ENCODE results near the gene SAMHD1. TPM values are rescaled to one million over a fixed set of nuclear protein-coding genes. Genes with fewer than 3 reads are reported as not detected.

The SAMHD1 gene
- total RNA-seq, 3 donors from 2014 or later (not counting 1 experiment from before 2014, with no cell fraction given) = 237 to 279 (median 270) TPM

DNA sequence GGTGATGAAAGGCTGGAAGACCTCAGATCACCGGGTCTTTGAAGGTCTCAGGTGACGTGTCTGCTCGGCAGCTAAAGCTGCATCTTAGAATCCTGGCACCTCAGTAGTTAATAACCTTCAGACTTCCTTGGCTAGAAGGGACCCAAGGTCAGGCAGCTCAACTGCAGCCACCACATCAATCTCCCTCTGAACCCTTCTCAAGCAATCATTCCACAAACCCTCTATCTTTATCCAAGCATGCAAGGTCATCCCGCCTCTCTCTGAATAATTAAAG is 92.3 kb downstream of the SAMHD1 start:
- Histone ChIP-seq H3K27me3 (ENCODE audit: control insufficient read depth, insufficient read depth, low read length) (peaks cover 2% of the 10 kb centered on the region), H3K36me3 (ENCODE audit: control insufficient read depth, insufficient read depth, low read length) (no peaks in the 10 kb centered on the region), H3K4me3 (ENCODE audit: low read length) (no peak overlapping the region), H3K4me1 (ENCODE audit: control insufficient read depth, insufficient read depth, low read length) (peaks cover 22% of the 10 kb centered on the region), H3K9me3 (ENCODE audit: control insufficient read depth, insufficient read depth, low read length) (no peaks in the 10 kb centered on the region), H3K27ac (ENCODE audit: low read length) (no peak overlapping the region)
- Mint-ChIP-seq H3K27me3 (ENCODE audit: low read depth in 2 of 2) (no peaks in the 10 kb centered on the region), H3K27ac (no peak overlapping the region), H3K4me3 (no peak overlapping the region), H3K4me1 (peaks cover 0 to 16% of the 10 kb centered on the region in 2 donors), H3K36me3 (no peaks in the 10 kb centered on the region), H3K9me3 (no peaks in the 10 kb centered on the region)
- WGBS (ENCODE audit: insufficient coverage) = 90% methylated on average over 4 of the region's 4 CpGs
- ATAC-seq = no peak
- no peak for DNase-seq
- intact Hi-C loops (cut with micrococcal nuclease) = no loop called here
- TF ChIP-seq, protein P1, sequence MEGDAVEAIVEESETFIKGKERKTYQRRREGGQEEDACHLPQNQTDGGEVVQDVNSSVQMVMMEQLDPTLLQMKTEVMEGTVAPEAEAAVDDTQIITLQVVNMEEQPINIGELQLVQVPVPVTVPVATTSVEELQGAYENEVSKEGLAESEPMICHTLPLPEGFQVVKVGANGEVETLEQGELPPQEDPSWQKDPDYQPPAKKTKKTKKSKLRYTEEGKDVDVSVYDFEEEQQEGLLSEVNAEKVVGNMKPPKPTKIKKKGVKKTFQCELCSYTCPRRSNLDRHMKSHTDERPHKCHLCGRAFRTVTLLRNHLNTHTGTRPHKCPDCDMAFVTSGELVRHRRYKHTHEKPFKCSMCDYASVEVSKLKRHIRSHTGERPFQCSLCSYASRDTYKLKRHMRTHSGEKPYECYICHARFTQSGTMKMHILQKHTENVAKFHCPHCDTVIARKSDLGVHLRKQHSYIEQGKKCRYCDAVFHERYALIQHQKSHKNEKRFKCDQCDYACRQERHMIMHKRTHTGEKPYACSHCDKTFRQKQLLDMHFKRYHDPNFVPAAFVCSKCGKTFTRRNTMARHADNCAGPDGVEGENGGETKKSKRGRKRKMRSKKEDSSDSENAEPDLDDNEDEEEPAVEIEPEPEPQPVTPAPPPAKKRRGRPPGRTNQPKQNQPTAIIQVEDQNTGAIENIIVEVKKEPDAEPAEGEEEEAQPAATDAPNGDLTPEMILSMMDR (IDR thresholded peaks at IDR 0.05) = no peak

DNA sequence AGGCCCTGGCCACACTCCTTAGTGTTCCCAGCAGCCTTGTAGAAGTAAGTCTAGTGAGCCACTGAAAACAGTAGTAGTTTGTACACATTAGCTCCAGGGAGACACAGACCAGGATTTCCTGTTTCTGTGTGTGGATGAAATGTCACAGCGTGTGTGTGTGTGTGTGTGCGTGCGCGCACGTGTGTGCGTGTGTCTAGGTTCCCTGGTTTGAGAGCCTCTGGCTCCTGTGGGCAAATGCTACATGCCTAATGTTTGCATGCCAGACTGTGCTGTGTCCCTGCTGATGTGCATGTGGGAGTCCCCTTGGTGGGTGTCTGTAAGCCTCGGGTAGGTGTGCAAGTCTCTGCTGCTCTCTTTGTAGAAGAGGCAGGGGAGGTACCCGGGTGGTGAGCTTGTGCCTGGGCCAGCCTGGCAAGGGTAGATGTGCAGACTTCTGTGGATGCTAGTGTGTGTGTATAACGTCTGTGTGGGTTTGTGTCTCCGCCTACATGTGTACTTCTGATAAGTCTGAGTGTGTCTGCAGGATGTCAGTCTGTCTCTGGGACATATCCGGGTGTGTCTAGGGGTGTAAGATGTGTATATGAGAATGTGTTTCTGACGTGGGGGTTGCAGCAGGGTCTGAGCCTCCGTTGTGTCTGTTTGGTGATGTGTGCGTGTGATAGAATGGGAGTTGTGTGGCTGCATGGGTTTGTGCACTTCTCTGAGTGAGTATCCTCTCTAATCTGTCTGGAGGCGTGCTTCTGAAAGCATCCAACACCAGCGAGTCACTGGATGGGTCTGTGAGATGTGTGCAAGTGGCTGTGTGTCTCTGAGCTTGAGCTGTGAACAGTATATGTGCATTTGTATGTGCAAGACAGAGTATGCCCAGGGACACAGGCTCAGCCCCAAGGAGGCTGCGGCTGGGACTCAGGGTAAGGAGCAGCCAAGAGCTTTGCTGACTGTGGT is 94.5 kb downstream of the SAMHD1 start:
- WGBS (ENCODE audit: insufficient coverage) = 63% methylated on average over 17 of the region's 17 CpGs
- Mint-ChIP-seq H3K4me3 (no peak overlapping the region), H3K27ac (no peak overlapping the region), H3K27me3 (ENCODE audit: low read depth in 2 of 2) (no peaks in the 10 kb centered on the region), H3K4me1 (peaks cover 0 to 15% of the 10 kb centered on the region in 2 donors), H3K9me3 (no peaks in the 10 kb centered on the region), H3K36me3 (no peaks in the 10 kb centered on the region)
- TF ChIP-seq, protein P1 (IDR thresholded peaks at IDR 0.05) = no peak
- H3K27me3 ChIP-seq (ENCODE audit: control insufficient read depth, insufficient read depth, low read length) = no peaks in the 10 kb centered on the region
- H3K4me1 ChIP-seq (ENCODE audit: control insufficient read depth, insufficient read depth, low read length) = peaks cover 13% of the 10 kb centered on the region
- peak in 1 of 2 donors; percentile 73 for DNase-seq
- intact Hi-C loops (cut with micrococcal nuclease) = no loop called here
- no peaks in the 10 kb centered on the region for H3K36me3 ChIP-seq (ENCODE audit: control insufficient read depth, insufficient read depth, low read length)
- no peak overlapping the region for H3K27ac ChIP-seq (ENCODE audit: low read length)
- no peak overlapping the region for H3K4me3 ChIP-seq (ENCODE audit: low read length)
- no peaks in the 10 kb centered on the region for H3K9me3 ChIP-seq (ENCODE audit: control insufficient read depth, insufficient read depth, low read length)
- peak in 1 of 3 donors; percentile 24 for ATAC-seq

- peaks cover 0 to 15% of the 10 kb centered on the region in 2 donors for H3K4me1 Mint-ChIP-seq
These were observed 95.3 kb downstream of the SAMHD1 start for GRCh38 chr20:36856195-36856594.

More at GRCh38 chr20:36856195-36856594, 95.3 kb downstream of the SAMHD1 start:
- 94% methylated on average over 3 of the region's 3 CpGs for WGBS (ENCODE audit: insufficient coverage)
- H3K36me3 ChIP-seq (ENCODE audit: control insufficient read depth, insufficient read depth, low read length) = no peaks in the 10 kb centered on the region
- intact Hi-C loops (cut with micrococcal nuclease) = no loop called here
- no peak overlapping the region for H3K4me3 Mint-ChIP-seq
- H3K4me3 ChIP-seq (ENCODE audit: low read length) = no peak overlapping the region
- H3K27me3 ChIP-seq (ENCODE audit: control insufficient read depth, insufficient read depth, low read length) = no peaks in the 10 kb centered on the region
- peaks cover 6% of the 10 kb centered on the region for H3K4me1 ChIP-seq (ENCODE audit: control insufficient read depth, insufficient read depth, low read length)
- H3K9me3 ChIP-seq (ENCODE audit: control insufficient read depth, insufficient read depth, low read length) = no peaks in the 10 kb centered on the region
- no peaks in the 10 kb centered on the region for H3K9me3 Mint-ChIP-seq
- H3K27ac ChIP-seq (ENCODE audit: low read length) = no peak overlapping the region
- no peak overlapping the region for H3K27ac Mint-ChIP-seq
- no peaks in the 10 kb centered on the region for H3K27me3 Mint-ChIP-seq (ENCODE audit: low read depth in 2 of 2)
- DNase-seq = no peak
- TF ChIP-seq, protein P1 (IDR thresholded peaks at IDR 0.05) = no peak
- H3K36me3 Mint-ChIP-seq = no peaks in the 10 kb centered on the region
- ATAC-seq = no peak

Measured in natural killer cell (primary cell).